Common myeloid progenitor, CD34-positive (primary cell): ENCODE data around the gene WWOX.

Experiments used
- CTCF ChIA-PET: fragments of 350-600 bp; sonication (Branson Sonifier 250); formaldehyde crosslinking; loops from one replicate; lab custom pipeline; 2021; ENCODE audit warnings: antibody characterized with exemption; lab: Charles Lee
- POLR2A ChIA-PET: fragments of 350-600 bp; sonication (Branson Sonifier 250); formaldehyde crosslinking; loops from one replicate; lab custom pipeline; 2021; ENCODE audit warnings: antibody characterized with exemption; lab: Charles Lee
- DNase-seq, 3 donors: peaks; one replicate each; pipeline versions ENCODE4 v3.0.0 to v3.0.0-alpha.2; 2013
- H3K27ac ChIP-seq, 2 experiments: 1 replicate in 1 of 2; 2 replicates in 1 of 2; pipeline ENCODE4 v1.7.0; 2013; ENCODE audit warnings: inconsistent platforms in 2 of 2, low read length in 2 of 2, mild to moderate bottlenecking in 2 of 2, low read depth in 1 of 2, moderate library complexity in 1 of 2; ENCODE audit not compliant: severe bottlenecking in 2 of 2, insufficient read depth in 1 of 2, poor library complexity in 1 of 2
- H3K27me3 ChIP-seq, 5 experiments: replicated peaks in 2 of 5; 1 replicate in 3 of 5; 2 replicates in 2 of 5; pipeline versions ENCODE4 v1.6.1 to v1.7.0; 2013; ENCODE audit warnings: low read length in 4 of 5, mild to moderate bottlenecking in 2 of 5, moderate library complexity in 2 of 5, inconsistent platforms in 1 of 5; ENCODE audit not compliant: insufficient read depth in 5 of 5, control insufficient read depth in 4 of 5
- H3K36me3 ChIP-seq, 4 experiments: 1 replicate in 2 of 4; 2 replicates in 2 of 4; pipeline versions ENCODE4 v1.6.1 to v1.7.0; 2013; ENCODE audit warnings: low read length in 3 of 4, control low read depth in 1 of 4, mild to moderate bottlenecking in 1 of 4; ENCODE audit not compliant: control insufficient read depth in 4 of 4, insufficient read depth in 4 of 4
- H3K4me1 ChIP-seq, 4 experiments: 1 replicate in 3 of 4; 2 replicates in 1 of 4; pipeline versions ENCODE4 v1.6.1 to v1.7.1; 2013; ENCODE audit warnings: low read length in 3 of 4, mild to moderate bottlenecking in 3 of 4, control low read depth in 1 of 4, inconsistent platforms in 1 of 4, moderate library complexity in 1 of 4; ENCODE audit not compliant: control insufficient read depth in 4 of 4, insufficient read depth in 4 of 4; ENCODE audit errors: control extremely low read depth in 1 of 4
- H3K4me3 ChIP-seq, 7 experiments: 1 replicate in 4 of 7; 2 replicates in 3 of 7; pipeline versions ENCODE4 v1.5.1 to v1.7.0; 2013; ENCODE audit warnings: mild to moderate bottlenecking in 7 of 7, low read length in 6 of 7, moderate library complexity in 6 of 7, inconsistent platforms in 2 of 7, low read depth in 2 of 7, control low read depth in 1 of 7; ENCODE audit not compliant: insufficient read depth in 4 of 7, control insufficient read depth in 1 of 7; ENCODE audit errors: extremely low read depth in 1 of 7
- H3K9me3 ChIP-seq, 5 experiments: 1 replicate in 4 of 5; 2 replicates in 1 of 5; pipeline versions ENCODE4 v1.6.1 to v1.7.1; 2013; ENCODE audit warnings: low read length in 4 of 5, mild to moderate bottlenecking in 2 of 5, inconsistent platforms in 1 of 5, low read depth in 1 of 5, moderate library complexity in 1 of 5; ENCODE audit not compliant: control insufficient read depth in 4 of 5, insufficient read depth in 2 of 5; ENCODE audit errors: control extremely low read depth in 1 of 5
- WGBS: methylation state at CpG from one replicate; pipeline ENCODE4 v1.1.5; 2013; ENCODE audit not compliant: insufficient coverage; 5-methylcytosine and 5-hydroxymethylcytosine counted together

The WWOX gene

DNA sequence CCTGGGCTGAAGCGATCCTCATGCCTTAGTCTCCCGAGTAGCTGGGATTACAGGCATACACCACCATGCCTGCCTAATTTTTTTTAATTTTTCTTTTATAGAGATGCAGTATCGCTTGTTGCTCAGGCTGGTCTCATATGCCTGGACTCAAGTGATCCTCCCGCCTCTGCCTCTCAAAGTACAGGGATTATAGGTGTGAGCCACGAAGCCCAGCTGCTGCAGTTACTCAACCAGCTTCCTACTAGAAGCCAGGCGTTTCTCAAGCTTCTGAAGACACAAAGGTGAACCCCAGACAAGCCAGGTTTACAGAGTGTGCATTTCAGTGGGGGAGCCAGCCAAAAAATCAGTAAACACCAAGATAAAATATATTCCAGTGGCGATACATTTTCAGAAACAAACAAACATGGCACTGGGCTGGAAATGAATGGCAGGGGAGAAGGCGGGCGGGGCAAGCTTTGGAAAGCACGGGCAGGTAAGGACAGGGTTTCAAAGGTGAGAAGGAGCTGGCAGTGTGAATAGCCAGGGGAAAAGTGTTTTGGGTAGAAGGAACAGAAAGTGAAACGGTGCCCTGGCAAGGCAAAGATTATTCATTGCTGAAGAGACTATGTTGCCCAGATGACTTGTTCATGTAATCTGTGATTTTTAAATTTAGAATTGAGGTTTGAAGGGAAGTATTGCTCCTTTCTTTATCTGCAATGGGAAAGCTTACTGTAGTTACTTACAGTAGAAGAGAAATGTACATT lies 471.1 kb downstream of the WWOX start:
- no peak overlapping the region for H3K4me3 ChIP-seq
- no peak overlapping the region for H3K27ac ChIP-seq
- H3K4me1 ChIP-seq = peaks cover 3 to 15% (median 8%) of the 10 kb centered on the region in 4 experiments
- H3K9me3 ChIP-seq = peaks cover 0 to 5% (median 0%) of the 10 kb centered on the region in 5 experiments
- DNase-seq = no peak
- no peaks in the 10 kb centered on the region for H3K27me3 ChIP-seq
- H3K36me3 ChIP-seq = no peaks in the 10 kb centered on the region
- POLR2A ChIA-PET = no interaction called here
- CTCF ChIA-PET = interaction anchor here (0.6 to 1.2 kb wide), 2 partner anchors 93 to 284 kb away, joined by 3 read pairs; no protein-coding TSS in a partner anchor
- WGBS = 97% methylated on average over 8 of the region's 11 CpGs

DNA sequence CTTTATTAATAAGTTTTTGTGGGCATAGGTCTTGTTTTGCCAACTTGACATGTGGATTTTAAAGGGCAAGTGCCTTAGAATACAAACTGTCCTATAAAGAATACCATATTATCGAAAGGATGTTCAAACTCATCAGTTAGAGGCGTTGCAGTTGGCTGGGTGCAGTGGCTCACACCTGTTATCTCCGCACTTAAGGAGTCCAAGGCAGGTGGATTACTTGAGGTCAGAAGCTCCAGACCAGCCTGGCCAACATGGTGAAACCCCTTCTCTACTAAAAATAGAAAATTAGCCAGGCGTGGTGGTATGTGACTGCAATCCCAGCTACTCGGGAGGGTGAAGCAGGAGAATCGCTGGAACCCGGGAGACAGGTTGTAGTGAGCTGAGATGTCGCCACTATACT lies 472.0 kb downstream of the WWOX start:
- H3K36me3 ChIP-seq = no peaks in the 10 kb centered on the region
- no peak overlapping the region for H3K4me3 ChIP-seq
- H3K27ac ChIP-seq = no peak overlapping the region
- no peaks in the 10 kb centered on the region for H3K27me3 ChIP-seq
- peaks cover 0 to 5% (median 0%) of the 10 kb centered on the region in 5 experiments for H3K9me3 ChIP-seq
- DNase-seq = no peak
- peaks cover 3 to 7% (median 5%) of the 10 kb centered on the region in 4 experiments for H3K4me1 ChIP-seq
- CTCF ChIA-PET = interaction anchor here (1.2 kb wide), 1 partner anchor 94 kb away, joined by 3 read pairs; no protein-coding TSS in a partner anchor
- POLR2A ChIA-PET = no interaction called here
- WGBS = 100% methylated on average over 4 of the region's 8 CpGs

DNA sequence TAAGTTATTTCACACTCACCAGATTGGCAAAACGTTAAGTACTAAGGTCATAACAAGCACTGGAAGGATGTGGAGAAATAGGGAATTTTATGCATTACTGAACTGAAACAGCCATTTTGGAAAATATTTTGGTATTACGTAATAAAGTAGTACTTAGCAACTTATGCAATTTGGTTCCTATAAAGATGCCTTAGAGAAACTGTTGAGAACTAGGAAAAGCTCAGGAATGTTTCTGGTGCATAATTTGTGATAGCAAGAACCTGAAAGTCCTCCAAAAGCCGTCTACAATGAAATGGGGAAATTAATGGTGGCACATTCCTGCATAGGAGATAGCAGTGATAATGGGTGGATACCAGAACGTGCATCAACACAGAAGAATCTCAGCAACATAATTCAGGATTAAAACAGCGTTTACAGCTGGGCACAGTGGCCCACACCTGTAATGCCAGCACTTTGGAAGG lies 472.5 kb downstream of the WWOX start:
- POLR2A ChIA-PET = no interaction called here
- no peaks in the 10 kb centered on the region for H3K36me3 ChIP-seq
- CTCF ChIA-PET = no interaction called here
- no peak for DNase-seq
- peaks cover 0 to 5% (median 0%) of the 10 kb centered on the region in 5 experiments for H3K9me3 ChIP-seq
- 100% methylated on average over 3 of the region's 5 CpGs for WGBS
- H3K27ac ChIP-seq = no peak overlapping the region
- no peaks in the 10 kb centered on the region for H3K27me3 ChIP-seq
- no peak overlapping the region for H3K4me3 ChIP-seq
- H3K4me1 ChIP-seq = peaks cover 0 to 2% (median under 1%) of the 10 kb centered on the region in 4 experiments

DNA sequence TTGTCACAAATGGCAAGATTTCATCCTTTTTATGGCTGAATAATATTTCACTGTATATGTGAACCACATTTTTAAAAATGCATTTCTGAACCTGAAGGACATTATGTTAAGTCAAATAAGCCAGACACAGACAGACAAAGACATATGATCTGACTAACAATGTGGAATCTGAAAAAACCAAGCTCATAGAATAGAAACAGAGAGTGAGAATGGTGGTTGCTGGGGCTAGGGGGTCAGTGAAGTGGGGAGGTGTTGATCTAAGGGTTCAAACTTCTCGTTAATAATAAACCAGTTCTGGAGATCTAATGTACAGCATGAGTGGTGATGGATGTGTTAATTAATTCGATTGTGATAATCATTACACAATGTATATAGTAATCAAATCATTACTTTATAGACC lies 475.1 kb downstream of the WWOX start:
- ChIA-PET CTCF (no interaction called here), POLR2A (no interaction called here)
- Histone ChIP-seq H3K27me3 (no peaks in the 10 kb centered on the region), H3K9me3 (peaks cover 0 to 5% (median 0%) of the 10 kb centered on the region in 5 experiments), H3K36me3 (no peaks in the 10 kb centered on the region), H3K4me3 (no peak overlapping the region), H3K27ac (no peak overlapping the region), H3K4me1 (no peaks in the 10 kb centered on the region)
- no peak for DNase-seq
- no CpG with 5 or more reads among the region's 2 CpGs for WGBS

DNA sequence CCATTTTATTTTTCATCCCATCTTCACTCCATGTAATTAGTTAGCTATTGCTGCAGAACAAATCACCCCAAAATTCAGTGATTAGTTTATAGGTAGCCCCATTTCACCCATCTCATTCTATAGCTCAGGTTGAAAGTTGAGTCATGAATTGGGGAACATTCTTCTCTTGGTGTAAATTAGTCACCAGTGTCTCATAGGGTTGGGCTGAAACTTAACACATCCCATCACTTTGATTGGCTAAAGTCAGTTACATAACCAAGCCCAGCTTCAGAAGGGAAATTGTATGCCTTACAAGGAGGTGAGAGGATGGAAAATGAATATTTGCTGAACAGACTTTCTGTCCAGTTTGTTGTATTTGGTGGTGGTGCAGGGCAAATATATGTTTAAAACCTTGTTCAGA lies 477.5 kb downstream of the WWOX start:
- ChIA-PET CTCF (interaction anchor here (0.9 kb wide), 1 partner anchor 13 kb away, joined by 3 read pairs; no protein-coding TSS in a partner anchor), POLR2A (no interaction called here)

DNA sequence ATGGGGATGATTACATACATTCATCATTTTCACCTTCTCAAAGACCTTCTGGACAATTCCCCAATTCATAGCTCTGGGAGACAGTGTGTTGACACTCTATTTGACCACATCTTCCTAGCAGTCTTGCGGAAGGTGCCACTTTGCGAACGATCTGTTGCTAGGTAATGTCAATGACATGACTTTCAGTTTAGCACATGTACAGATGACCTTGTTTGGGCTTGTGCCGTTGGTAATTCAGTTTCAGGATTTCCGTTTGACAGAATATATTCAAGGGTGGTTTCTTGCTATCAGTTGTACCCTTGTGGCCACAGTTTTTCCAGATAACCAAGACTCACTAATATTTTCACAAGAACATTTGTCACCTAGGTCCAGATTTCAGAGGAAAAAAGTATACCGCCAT lies 478.2 kb downstream of the WWOX start:
- Histone ChIP-seq H3K36me3 (no peaks in the 10 kb centered on the region), H3K9me3 (peaks cover 0 to 5% (median 0%) of the 10 kb centered on the region in 5 experiments), H3K4me3 (no peak overlapping the region), H3K4me1 (no peaks in the 10 kb centered on the region), H3K27me3 (no peaks in the 10 kb centered on the region), H3K27ac (no peak overlapping the region)
- ChIA-PET POLR2A (no interaction called here), CTCF (no interaction called here)
- 100% methylated on average over 2 of the region's 6 CpGs for WGBS
- DNase-seq = peak; percentile 13 to 89 (median 53)

More for the DNA sequence above, 477.5 kb downstream of the WWOX start:
- Histone ChIP-seq H3K36me3 (no peaks in the 10 kb centered on the region), H3K4me1 (no peaks in the 10 kb centered on the region), H3K4me3 (no peak overlapping the region), H3K27ac (no peak overlapping the region), H3K9me3 (peaks cover 0 to 5% (median 0%) of the 10 kb centered on the region in 5 experiments), H3K27me3 (no peaks in the 10 kb centered on the region)
- peak in 1 of 3 donors; percentile 48 for DNase-seq

DNA sequence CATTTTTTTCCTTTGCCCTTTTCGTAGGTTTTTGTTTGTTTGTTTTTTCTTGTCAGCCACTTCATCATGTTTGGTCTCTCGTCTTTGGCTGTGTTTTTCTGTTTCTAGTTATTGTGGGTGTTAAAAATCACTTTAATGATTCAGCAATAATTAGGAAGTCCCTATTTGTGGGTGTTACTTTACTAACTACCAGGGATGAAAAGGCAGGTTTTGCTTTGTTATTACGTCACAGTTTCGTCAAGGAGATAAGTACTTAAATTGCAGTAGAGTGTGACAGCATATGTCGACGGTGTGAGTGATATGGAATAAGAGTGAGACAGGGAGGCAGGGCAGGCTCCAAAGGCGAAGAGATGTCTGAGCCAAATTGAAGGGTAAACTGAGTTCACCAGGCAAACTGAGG lies 479.6 kb downstream of the WWOX start:
- no peak overlapping the region for H3K27ac ChIP-seq
- H3K4me3 ChIP-seq = no peak overlapping the region
- no peaks in the 10 kb centered on the region for H3K36me3 ChIP-seq
- POLR2A ChIA-PET = no interaction called here
- CTCF ChIA-PET = no interaction called here
- peak in 1 of 3 donors; percentile 33 for DNase-seq
- 84% methylated on average over 5 of the region's 7 CpGs for WGBS
- peaks cover 0 to 4% (median 0%) of the 10 kb centered on the region in 5 experiments for H3K9me3 ChIP-seq
- no peaks in the 10 kb centered on the region for H3K27me3 ChIP-seq
- H3K4me1 ChIP-seq = no peaks in the 10 kb centered on the region
